ENCODE measurements around the gene WDFY4. TPM values are rescaled to one million over a fixed set of nuclear protein-coding genes. Genes with fewer than 3 reads are reported as not detected.

The WDFY4 gene
- total and polyA plus RNA-seq, 9 of the 15 experiments (the other 6 are each of a cell fraction or from before 2014, with no cell fraction given), result 0.01 to 0.02 (median 0.01) TPM; not detected in 6

- POLR2A ChIA-PET, result interaction anchor here (0.6 to 1.6 kb wide), 2 partner anchors 82 to 401 kb away, joined by 4 read pairs; no protein-coding TSS in a partner anchor
- in situ Hi-C loops (cut with MboI), result no loop called here
- Histone ChIP-seq H2AFZ (ENCODE audit: low read depth, low read length) (no peak overlapping the region), H3K27ac (ENCODE audit: extremely low read depth, low read depth, low read length) (no peak overlapping the region), H3K4me3 (no peak overlapping the region), H3K27me3 (ENCODE audit: control insufficient read depth in 2 of 2, insufficient read depth in 2 of 2, low read length in 2 of 2) (peaks cover 6 to 31% of the 10 kb centered on the region in 2 experiments; a peak in 4 of 5 replicates), H3K9ac (ENCODE audit: insufficient read depth in 1 of 2, low read depth in 2 of 2, low read length in 2 of 2) (no peak overlapping the region), H4K20me1 (replicated peaks; ENCODE audit: control insufficient read depth, insufficient read depth, low read length) (no peaks in the 10 kb centered on the region), H3K4me2 (ENCODE audit: insufficient read depth, low read length) (no peak overlapping the region), H3K9me1 (ENCODE audit: control insufficient read depth, insufficient read depth, low read length) (no peaks in the 10 kb centered on the region), H3K9me3 (replicated peaks; ENCODE audit: control insufficient read depth, insufficient read depth, low read depth, low read length) (no peaks in the 10 kb centered on the region), H3K79me2 (ENCODE audit: control insufficient read depth, insufficient read depth, low read length) (no peaks in the 10 kb centered on the region), H3K4me1 (replicated peaks in 1 of 2; ENCODE audit: control insufficient read depth in 2 of 2, insufficient read depth in 2 of 2, low read length in 2 of 2) (no peaks in the 10 kb centered on the region), H3K36me3 (ENCODE audit: control insufficient read depth, insufficient read depth, low read length) (no peaks in the 10 kb centered on the region)
- peak; percentile 62; the same call in 2 of the 3 replicates for ATAC-seq
- TF ChIP-seq ZNF311 (CRISPR knock-in tag; IDR thresholded peaks at IDR 0.05), result no peak
- peak; percentile 14 to 32 (median 17); a peak in 1 of 6 replicates for TF ChIP-seq CTCF (IDR thresholded peaks at IDR 0.05 in 2 of 3, conservative IDR thresholded peaks at IDR 0.05 in 1 of 3; ENCODE audit: insufficient read depth in 2 of 3, low read depth in 1 of 3, low read length in 3 of 3)
- FAIRE-seq, result no peak
- peak in 3 of 4 experiments; percentile 23 to 53 (median 52) for DNase-seq (ENCODE audit: extremely low read depth in 1 of 4, low spot score in 3 of 4)
- CTCF ChIA-PET (ENCODE audit: low intra/inter-chr PET ratio), result no interaction called here
- BruUV-seq (replicated peaks), result no TSS peak
- intact Hi-C loops (cut with micrococcal nuclease), result no loop called here
- under 1% methylated on average over 7 of the region's 7 CpGs for WGBS (ENCODE audit: insufficient coverage, low coverage, missing lambda C conversion rate)
These were observed 217.4 kb downstream of the WDFY4 start for GRCh38 chr10:48902096-48902495.

- POLR2A ChIA-PET, result no interaction called here
- Histone ChIP-seq H3K36me3 (ENCODE audit: control insufficient read depth, insufficient read depth, low read length) (no peaks in the 10 kb centered on the region), H3K27ac (ENCODE audit: extremely low read depth, low read depth, low read length) (no peak overlapping the region), H3K79me2 (ENCODE audit: control insufficient read depth, insufficient read depth, low read length) (no peaks in the 10 kb centered on the region), H3K9ac (ENCODE audit: insufficient read depth in 1 of 2, low read depth in 2 of 2, low read length in 2 of 2) (no peak overlapping the region), H3K4me2 (ENCODE audit: insufficient read depth, low read length) (no peak overlapping the region), H3K4me3 (no peak overlapping the region), H3K9me1 (ENCODE audit: control insufficient read depth, insufficient read depth, low read length) (no peaks in the 10 kb centered on the region), H3K4me1 (replicated peaks in 1 of 2; ENCODE audit: control insufficient read depth in 2 of 2, insufficient read depth in 2 of 2, low read length in 2 of 2) (no peaks in the 10 kb centered on the region), H2AFZ (ENCODE audit: low read depth, low read length) (no peak overlapping the region), H3K9me3 (replicated peaks; ENCODE audit: control insufficient read depth, insufficient read depth, low read depth, low read length) (no peaks in the 10 kb centered on the region), H3K27me3 (ENCODE audit: control insufficient read depth in 2 of 2, insufficient read depth in 2 of 2, low read length in 2 of 2) (peaks cover 2 to 26% of the 10 kb centered on the region in 2 experiments; a peak in 2 of 5 replicates), H4K20me1 (replicated peaks; ENCODE audit: control insufficient read depth, insufficient read depth, low read length) (no peaks in the 10 kb centered on the region)
- CTCF ChIA-PET (ENCODE audit: low intra/inter-chr PET ratio), result no interaction called here
- no peak for DNase-seq (ENCODE audit: extremely low read depth in 1 of 4, low spot score in 3 of 4)
- ATAC-seq, result no peak
- 3% methylated on average over 2 of the region's 2 CpGs for WGBS (ENCODE audit: insufficient coverage, low coverage, missing lambda C conversion rate)
- no peak for FAIRE-seq
- in situ Hi-C loops (cut with MboI), result no loop called here
- no TSS peak for BruUV-seq (replicated peaks)
- intact Hi-C loops (cut with micrococcal nuclease), result no loop called here
- no peak for TF ChIP-seq XRCC5 (IDR thresholded peaks at IDR 0.05; ENCODE audit: low read depth, low read length)
- TF ChIP-seq CREM (IDR thresholded peaks at IDR 0.05; ENCODE audit: low read depth), result no peak
- no peak for TF ChIP-seq MCM2 (IDR thresholded peaks at IDR 0.05; ENCODE audit: low read depth)
- TF ChIP-seq NFYB (IDR thresholded peaks at IDR 0.05; ENCODE audit: extremely low read depth, insufficient read length), result no peak
- TF ChIP-seq TGIF2 (CRISPR knock-in tag; IDR thresholded peaks at IDR 0.05), result no peak
- no peak for TF ChIP-seq PHB2 (IDR thresholded peaks at IDR 0.05; ENCODE audit: low read depth)
- no peak for TF ChIP-seq STAT6 (CRISPR knock-in tag; IDR thresholded peaks at IDR 0.05)
These were observed 218.5 kb downstream of the WDFY4 start for GRCh38 chr10:48903151-48903550.
